GM12878 (cell line): ENCODE measurements around the gene FBLN1.
"Not testable (repeated sequence)": the region's sequence is repeated elsewhere in the genome, so short reads cannot be mapped to it uniquely, and the experiment has no call there.

Experiments used
- CTCF ChIP-seq, 3 experiments: IDR thresholded peaks in 2 of 3; conservative IDR thresholded peaks in 1 of 3; 2 replicates each; pipeline ENCODE4 v1.5.1; 2011; ENCODE audit warnings: low read depth in 3 of 3, low read length in 3 of 3, mild to moderate bottlenecking in 3 of 3, control low read depth in 2 of 3, moderate library complexity in 2 of 3, inconsistent platforms in 1 of 3, mixed read lengths in 1 of 3; ENCODE audit not compliant: control insufficient read depth in 2 of 3, insufficient read depth in 1 of 3; ENCODE audit errors: extremely low read depth in 1 of 3
- DPF2 ChIP-seq: fragments of 450-650 bp; IDR thresholded peaks from 2 replicates; pipeline ENCODE4 v1.6.1; 2017; ENCODE audit warnings: mild to moderate bottlenecking
- ESRRA ChIP-seq: IDR thresholded peaks from 2 replicates; pipeline ENCODE4 v1.6.1; 2012; ENCODE audit warnings: mild to moderate bottlenecking, low read length, improper control_type of control experiment
- EZH2 ChIP-seq: IDR thresholded peaks from 2 replicates; pipeline ENCODE4 v1.6.1; 2012; ENCODE audit warnings: low read depth, mild to moderate bottlenecking, control low read depth, inconsistent platforms, low read length, borderline replicate concordance; ENCODE audit not compliant: control insufficient read depth
- POLR2AphosphoS2 ChIP-seq: IDR thresholded peaks from 2 replicates; pipeline ENCODE4 v1.6.1; 2011; ENCODE audit warnings: low read depth, mild to moderate bottlenecking, low read length, improper control_type of control experiment, moderate library complexity

GRCh38 chr22:45560092-45560491, 57.4 kb downstream of the FBLN1 start:
- TF ChIP-seq CTCF (IDR thresholded peaks at IDR 0.05 in 2 of 3, conservative IDR thresholded peaks at IDR 0.05 in 1 of 3; ENCODE audit: control insufficient read depth in 2 of 3, extremely low read depth in 1 of 3, insufficient read depth in 1 of 3, low read depth in 3 of 3, low read length in 3 of 3); DPF2; POLR2AphosphoS2; EZH2; ESRRA: not testable (repeated sequence)
